NCI-H2029 treated with DMSO at 0.1 percent for 48 hours (cell line): ENCODE data around the gene NBR1.
"Not testable (repeated sequence)": the region's sequence is repeated elsewhere in the genome, so short reads cannot be mapped to it uniquely, and the experiment has no call there.

ENCODE experiments used
- DNase-seq: peaks from one replicate; lab custom pipeline; 2025; lab: John Stamatoyannopoulos, UW

NBR1 gene

GRCh38 chr17:43153197-43153835 lies 17.7 kb upstream of the NBR1 start:
- not testable (repeated sequence) for DNase-seq

- no peak for DNase-seq
Observed at GRCh38 chr17:43155666-43156065, 15.3 kb upstream of the NBR1 start.

- DNase-seq: not testable (repeated sequence)
Observed at GRCh38 chr17:43159232-43159631, 11.8 kb upstream of the NBR1 start.

DNA sequence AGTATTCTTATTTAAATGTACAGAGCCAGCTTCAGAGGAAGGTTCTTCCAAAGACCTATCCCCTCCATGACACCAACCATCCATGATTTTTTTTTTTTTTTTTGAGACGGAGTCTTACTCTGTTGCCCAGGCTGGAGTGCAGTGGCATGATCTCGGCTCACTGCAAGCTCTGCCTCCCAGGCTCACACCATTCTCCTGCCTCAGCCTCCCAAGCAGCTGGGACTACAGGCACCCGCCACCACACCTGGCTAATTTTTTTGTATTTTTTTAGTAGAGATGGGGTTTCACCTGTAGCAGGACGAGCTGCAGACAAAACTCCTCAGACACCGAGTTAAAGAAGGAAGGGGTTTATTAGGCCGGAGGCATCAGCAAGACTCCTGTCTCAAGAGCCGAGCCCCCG lies 11.1 kb upstream of the NBR1 start:
- not testable (repeated sequence) for DNase-seq

- not testable (repeated sequence) for DNase-seq
Observed at GRCh38 chr17:43165971-43166370, 5.0 kb upstream of the NBR1 start.

- no peak for DNase-seq
Observed at GRCh38 chr17:43169561-43170139, 1.4 kb upstream of the NBR1 start.

DNA sequence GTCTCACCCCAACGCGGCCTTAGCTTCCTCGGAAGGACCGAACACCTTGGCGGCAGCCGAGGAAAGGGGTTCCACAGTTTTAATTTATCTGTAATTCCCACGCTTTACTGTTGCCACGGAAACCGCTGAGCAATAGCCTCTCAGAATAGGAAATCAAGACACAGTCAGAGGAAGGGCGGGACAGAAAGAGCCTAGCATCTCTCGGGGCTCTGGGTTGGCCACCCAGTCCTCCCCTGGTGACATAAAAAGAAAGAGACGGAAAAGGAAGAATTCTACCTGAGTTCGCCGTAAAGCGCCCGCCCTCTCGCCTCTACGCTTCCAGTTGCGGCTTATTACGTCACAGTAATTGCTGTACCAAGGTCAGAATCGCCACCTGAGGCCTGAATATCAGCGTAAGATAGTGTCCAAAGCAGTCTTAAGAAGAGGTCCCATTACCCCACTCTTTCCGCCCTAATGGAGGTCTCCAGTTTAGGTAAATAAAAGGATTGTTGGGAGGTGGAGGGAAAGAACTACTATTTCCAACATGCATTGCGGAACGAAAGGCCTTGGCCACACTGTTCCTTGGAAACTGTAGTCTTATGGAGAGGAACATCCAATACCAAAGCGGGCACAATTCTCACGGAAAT lies 761 bp upstream of the NBR1 start:
- peak; percentile 85 for DNase-seq

DNA sequence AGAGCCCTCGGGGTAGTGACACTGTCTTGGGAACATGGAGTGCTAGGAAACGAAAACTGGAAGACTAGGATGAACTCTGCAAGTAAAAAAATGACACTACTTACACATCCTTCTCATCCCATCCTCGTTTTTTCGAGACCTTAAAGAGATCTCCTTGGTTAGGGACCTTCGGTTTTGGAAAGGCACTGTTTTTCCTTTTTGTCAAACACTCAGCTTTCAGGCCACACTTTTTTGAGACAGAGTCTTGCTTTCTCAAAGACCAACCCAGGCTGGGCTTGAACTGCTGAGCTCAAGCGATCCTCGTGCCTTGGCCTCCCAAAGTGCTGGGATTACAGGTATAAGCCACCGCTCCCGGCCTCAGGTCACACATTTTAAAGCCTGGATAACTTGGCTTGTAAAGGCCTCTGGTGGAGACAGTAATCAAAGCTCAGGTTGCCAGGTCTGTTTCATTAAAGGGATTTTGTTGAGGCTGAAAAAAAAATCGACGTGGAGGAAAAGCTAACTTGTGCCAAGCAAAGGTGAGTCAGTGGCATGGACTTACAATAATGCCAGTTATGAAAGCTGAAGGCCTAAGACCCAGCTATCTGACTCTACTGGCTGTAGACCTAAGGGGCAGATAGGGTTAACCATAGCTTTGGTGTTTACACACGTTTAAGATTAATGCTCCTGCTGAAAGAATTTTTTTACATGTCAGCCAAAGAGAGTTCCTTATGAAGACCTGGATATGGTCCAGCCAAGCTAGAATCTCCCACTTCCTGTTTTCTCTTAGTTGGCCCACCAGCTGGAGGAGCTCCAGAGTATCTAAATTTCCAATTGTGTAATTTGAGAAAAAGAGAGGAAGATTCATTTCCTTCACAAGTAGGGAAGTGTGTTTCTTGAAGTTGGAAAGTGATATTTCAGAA lies 823 bp downstream of the NBR1 start:
- DNase-seq: peak; percentile 12

GRCh38 chr17:43175213-43176118 lies 4.5 kb downstream of the NBR1 start:
- no peak for DNase-seq

GRCh38 chr17:43176119-43176570 lies 5.1 kb downstream of the NBR1 start:
- no peak for DNase-seq

DNA sequence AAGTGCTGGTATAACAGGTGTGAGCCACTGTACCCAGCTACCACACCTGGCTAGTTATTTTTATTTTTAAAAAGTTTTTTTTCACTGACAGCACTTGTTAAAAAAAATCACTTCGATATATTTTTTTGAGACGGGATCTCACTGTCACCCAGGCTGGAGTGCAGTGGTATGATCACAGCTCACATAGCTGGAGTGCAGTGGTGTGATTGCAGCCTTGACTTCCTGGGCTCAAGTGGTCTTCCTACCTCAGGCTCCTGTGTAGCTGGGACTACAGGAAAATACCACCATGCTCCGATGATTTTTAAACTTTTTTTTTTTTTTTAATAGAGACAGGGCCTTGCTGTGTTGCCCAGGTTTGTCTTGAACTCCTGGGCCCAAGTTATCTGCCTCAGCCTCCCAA lies 12.9 kb downstream of the NBR1 start:
- no peak for DNase-seq

DNA sequence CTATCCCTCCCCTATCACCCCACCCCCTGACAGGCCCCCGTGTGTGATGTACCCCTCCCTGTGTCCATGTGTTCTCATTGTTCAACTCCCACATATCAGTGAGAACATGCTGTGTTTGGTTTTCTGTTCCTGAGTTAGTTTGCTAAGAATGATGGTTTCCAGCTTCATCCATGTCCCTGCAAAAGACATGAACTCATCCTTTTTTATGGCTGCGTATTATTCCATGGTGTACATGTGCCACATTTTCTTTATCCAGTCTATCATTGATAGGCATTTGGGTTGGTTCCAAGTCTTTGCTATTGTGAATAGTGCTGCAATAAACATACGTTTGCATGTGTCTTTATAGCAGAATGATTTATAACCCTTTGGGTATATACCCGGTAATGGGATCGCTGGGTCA lies 15.6 kb downstream of the NBR1 start:
- not testable (repeated sequence) for DNase-seq

GRCh38 chr17:43193251-43193650 lies 22.2 kb downstream of the NBR1 start:
- no peak for DNase-seq

DNA sequence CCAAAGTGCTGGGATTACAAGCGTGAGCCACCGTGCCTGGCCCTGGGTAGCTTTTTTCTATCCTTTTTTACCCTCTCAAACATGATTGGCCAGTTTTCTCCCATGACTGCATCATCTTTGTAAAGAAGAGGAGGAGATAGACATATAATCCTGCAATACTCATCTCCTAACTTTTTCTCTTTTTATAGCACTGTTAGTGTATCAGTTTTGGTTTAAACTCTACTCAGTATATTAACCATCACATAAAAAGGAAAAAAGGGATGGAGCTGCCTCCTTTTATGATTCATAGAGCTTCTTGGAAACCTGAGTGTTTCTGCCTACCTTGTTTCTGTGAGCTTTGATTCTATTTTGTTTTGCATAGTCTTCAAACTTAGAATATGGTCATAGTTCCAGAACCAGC lies 28.6 kb downstream of the NBR1 start:
- DNase-seq: no peak

GRCh38 chr17:43200127-43200526 lies 29.1 kb downstream of the NBR1 start:
- DNase-seq: no peak

GRCh38 chr17:43203013-43203412 lies 32.0 kb downstream of the NBR1 start:
- DNase-seq: not testable (repeated sequence)

GRCh38 chr17:43210576-43210975 lies 39.6 kb downstream of the NBR1 start:
- no peak for DNase-seq

- no peak for DNase-seq
Observed at GRCh38 chr17:43211123-43211479, 40.1 kb downstream of the NBR1 start.

DNA sequence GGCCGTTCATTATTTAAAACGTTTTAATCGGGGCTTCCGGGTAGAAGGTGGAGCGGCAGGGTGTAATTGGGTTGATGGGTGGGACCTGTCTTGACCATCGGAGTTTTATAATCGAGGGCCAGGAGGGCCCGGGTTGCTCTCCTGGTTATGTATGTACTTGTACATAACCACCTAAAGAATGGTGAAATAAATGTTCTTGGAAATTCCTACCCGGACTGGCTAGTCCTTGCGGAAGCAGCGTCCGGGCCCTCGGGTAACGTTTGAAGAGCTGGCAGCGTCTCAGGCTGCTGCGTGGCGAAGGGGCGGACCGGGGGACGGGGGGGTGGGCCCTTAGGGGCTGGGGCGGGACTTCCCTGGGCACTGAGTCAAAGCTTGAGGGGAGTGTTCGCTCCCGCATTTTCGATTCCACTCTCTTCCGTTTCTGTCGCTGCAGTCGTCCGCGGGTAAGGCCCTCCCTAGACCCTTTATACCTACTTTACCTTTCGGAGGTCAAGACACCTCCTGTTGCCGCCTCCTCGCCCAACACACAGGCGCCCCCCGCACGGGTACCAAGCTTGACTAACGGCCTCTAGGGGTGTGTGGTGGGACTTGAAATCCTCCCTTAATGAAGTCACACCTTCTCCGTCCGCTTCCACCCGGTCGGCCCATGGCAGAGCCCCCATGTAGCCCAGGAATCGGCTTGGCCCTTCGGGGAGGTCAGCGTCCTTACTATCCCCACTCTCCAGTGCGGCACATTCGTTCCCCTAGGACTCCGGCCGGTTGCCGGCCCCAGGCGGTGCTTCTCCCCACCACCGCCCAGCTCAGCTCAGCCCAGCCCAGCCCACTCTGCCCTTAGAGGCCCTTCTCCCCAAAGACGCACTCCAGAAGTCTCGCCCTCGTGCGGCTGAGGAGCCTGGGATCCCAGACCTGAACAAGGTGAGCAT lies 40.7 kb downstream of the NBR1 start, which contains the start of gene TMEM106A:
TSS of gene TMEM106A (plus strand) at position 396 of the 923 bp plus-strand sequence. CDS start 1,167 bp downstream, outside the sequence.
- DNase-seq: peak; percentile 30
